GM21825 (cell line): ENCODE measurements around the gene RRAS2.

Experiments used
- ATAC-seq: cut with Tn5 transposase; IDR thresholded peaks from one replicate; pipeline ENCODE4 v1.9.1; 2021; ENCODE audit warnings: mild to moderate bottlenecking, moderate library complexity; ENCODE audit not compliant: unreplicated experiment

RRAS2 gene

GRCh38 chr11:14340721-14341120 is 18.3 kb downstream of the RRAS2 start:
- ATAC-seq = no peak

DNA sequence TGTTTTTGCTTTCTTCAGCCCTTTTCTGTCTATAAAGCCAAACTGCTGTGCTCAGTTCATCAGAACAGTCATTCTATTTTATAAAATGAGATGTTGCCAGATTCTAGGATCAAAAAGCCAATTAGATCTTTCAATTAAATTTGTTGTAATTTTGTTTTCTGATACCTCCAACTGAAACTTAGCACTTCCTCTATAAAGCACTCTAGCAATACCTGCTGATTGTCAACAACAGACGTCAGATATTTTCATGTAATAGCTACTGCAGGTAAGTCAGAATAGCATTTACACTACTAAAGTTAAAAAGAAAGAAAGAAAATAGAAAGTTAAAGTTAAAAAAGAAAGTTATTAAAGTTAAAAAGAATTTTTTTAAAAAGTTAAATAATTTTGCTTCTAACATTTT is 19.6 kb downstream of the RRAS2 start:
- no peak for ATAC-seq

GRCh38 chr11:14336507-14337503 is 22.2 kb downstream of the RRAS2 start:
- ATAC-seq = no peak

DNA sequence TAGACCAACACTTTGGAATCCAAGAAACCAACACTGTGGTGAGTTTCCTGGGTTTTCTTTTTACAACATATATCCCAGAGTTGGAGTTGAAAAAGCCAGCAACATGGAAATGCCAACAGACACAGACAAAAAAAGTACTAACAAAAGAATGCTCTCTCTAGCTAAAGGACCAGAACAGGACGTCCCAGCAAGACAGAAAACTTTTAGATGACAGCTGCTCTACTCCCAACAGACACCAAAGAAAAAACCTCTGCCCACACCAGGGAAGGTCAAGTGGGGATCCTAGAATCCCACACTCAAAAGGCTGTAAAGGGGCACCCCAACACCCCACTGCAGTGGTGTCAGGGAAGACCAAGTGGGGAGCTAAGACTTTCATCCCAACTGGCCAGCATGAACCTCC is 23.3 kb downstream of the RRAS2 start:
- no peak for ATAC-seq

DNA sequence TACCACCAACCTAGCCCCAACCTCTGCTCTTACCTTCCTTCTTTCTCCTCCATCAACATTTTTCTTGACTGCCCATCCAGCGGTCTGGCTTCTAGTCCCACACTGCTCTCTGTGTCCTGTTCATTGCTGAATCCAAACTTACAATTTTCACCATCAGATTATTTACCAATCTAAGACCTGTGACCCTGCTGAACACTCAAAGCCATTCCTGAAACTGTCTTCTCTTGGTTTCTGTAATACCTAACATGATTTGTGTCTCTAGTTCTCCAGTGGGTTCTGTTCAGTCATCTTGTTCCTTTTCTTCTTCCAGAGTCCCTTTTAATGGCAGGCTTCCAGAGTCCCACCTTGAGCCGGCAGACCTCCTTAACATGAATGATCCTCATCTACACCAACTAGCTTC is 24.1 kb downstream of the RRAS2 start:
- ATAC-seq = peak; percentile 47

- no peak for ATAC-seq
These were observed 24.8 kb downstream of the RRAS2 start for GRCh38 chr11:14334192-14334591.

DNA sequence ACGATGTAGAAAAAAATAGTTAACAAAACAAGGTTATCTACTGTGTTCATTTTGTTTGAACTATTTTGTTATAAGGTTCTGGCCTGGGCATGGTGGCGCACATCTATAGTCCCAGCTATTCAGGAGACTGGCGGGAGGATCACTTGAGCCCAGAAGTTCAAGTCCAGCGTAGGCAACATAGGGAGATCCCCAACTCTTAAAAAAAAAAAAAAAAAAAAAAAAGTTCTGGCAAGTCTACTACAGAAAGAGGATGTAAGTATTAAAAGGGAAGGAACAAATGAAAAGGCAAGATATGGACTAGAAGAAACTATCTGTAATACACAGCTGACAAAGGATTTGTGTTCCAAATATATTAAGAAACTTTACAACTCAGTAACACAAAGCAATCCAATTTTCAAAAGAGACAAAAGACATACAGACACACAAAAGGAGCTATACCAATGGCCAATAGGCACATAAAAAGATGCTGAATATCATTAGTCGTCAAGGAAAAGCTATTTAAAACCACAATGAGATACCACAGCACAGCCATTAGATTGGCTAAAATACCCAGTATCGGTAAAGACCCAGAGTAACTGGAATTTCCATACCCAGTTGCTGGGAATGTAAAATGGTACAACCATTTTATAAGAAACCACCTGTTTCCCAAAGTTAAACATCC is 27.4 kb downstream of the RRAS2 start:
- ATAC-seq = no peak

GRCh38 chr11:14330881-14331280 is 28.1 kb downstream of the RRAS2 start:
- ATAC-seq = no peak

GRCh38 chr11:14329702-14330101 is 29.3 kb downstream of the RRAS2 start:
- ATAC-seq = no peak

GRCh38 chr11:14327116-14327515 is 31.9 kb downstream of the RRAS2 start:
- ATAC-seq = peak; percentile 32

DNA sequence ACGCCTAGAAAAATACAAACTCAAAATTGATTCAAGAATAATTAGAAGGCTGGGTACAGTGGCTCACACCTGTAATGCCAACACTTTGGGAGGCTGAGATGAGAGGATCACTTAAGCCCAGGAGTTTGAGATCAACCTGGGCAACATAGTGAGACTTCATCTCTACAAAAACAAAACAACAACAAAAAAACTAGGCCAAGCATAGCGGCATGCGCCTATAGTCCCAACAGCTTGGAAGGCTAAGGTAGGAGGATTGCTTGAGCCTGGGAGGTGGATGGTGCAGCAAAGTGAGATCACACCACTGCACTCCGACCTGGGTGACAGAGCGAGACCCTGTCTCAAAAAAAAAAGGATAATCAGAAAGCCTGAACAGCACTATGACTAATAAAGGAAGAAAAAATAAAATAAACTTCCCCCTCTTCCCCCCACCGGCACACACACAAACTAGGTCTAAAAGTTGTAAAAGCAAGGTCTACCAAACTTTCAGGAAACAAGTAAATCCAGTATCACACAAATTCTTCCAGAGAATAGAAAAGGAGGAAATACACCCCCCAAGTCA is 35.8 kb downstream of the RRAS2 start:
- ATAC-seq = no peak

- ATAC-seq = no peak
These were observed 36.5 kb downstream of the RRAS2 start for GRCh38 chr11:14322510-14322909.

- peak; percentile 43 for ATAC-seq
These were observed 39.0 kb downstream of the RRAS2 start for GRCh38 chr11:14320020-14320419.

GRCh38 chr11:14318581-14318981 is 40.4 kb downstream of the RRAS2 start:
- no peak for ATAC-seq

- ATAC-seq = no peak
These were observed 41.2 kb downstream of the RRAS2 start for GRCh38 chr11:14317659-14318325.

- no peak for ATAC-seq
These were observed 43.9 kb downstream of the RRAS2 start for GRCh38 chr11:14315130-14315529.

DNA sequence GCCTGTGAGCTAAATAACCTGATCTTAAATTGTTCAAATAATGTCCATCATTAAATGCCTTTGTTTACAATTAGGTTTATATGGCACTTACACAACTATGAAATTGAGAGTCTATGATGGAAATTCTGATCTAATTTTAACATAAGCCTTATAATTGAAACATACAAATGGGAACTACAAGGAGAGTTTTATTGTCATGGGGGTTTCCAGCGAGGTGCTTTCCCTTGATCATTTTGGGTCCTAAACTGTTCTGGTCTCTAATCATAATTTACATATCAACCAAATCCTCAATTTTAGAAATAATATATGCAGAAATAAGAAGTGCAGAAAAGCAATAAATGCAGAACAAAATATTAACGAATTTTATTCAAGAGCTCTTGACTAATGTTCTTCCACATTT is 44.9 kb downstream of the RRAS2 start:
- ATAC-seq = no peak

DNA sequence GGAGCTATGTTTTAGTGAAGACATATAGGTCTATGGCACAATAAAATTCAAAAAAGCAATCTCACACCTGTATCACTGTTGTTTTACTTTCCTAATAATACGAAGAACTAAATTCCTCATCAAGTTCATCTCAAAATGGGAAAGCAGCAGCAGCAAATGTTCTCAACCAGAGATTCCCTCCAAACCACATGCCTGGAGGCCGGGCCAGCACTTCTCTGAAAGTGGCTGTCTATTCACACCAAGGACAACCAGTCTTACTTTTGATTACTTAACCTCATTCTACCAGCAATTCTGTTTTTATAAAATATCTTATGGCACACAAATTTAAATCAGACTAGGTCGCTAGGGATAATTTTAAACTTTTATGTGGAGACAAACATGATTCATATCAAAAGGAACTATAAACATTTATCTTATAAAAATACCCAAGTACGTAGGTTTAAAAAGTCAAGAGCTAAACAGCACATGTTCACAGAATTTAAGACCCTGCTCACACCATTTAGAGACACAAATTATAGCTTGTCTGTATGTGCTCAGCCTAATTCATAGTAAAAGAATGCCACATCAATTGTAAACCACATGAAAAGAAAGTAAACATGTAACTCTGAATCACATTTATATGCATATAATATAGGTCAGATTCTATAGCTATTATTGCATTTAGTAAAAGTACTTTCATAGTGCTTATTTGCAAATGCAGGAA is 46.1 kb downstream of the RRAS2 start:
- no peak for ATAC-seq

- ATAC-seq = no peak
These were observed 48.3 kb downstream of the RRAS2 start for GRCh38 chr11:14310679-14311078.

DNA sequence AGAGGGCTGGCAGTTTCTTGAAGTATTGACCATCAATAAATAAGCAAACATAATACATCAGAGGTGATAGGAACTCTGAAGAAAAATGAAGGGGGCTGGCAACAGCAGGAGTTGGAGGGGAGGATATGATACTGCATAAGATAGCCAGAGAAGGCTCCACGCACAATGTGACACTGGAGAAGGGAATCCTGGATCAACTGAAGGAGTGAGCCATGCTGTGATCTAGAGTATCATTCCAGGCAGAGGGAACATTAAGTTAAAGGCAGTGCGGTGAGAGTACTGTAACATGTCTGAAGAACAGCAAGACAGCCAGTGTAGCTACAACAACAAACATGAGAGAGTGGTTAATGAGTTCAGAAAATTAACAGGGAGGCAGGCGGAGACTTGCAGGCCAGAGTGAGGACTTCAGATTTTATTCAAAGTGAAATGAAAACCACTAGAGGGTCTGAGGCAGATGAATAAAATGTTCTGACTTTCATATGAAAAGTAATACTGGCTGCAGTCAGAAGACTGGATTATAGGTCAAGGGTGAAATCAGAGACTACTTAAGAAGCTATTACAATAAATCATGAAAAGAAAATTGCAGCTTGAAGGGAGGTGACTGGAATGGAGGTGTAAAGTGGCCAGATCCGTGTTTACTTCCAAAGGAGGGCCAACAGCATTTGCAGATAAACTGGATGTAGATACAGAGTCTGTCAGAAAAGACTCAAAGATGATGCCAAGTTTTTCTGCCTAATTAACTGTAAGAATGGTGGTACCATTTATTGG is 49.4 kb downstream of the RRAS2 start:
- ATAC-seq = peak; percentile 11
